ENCODE data around the gene ECSCR. TPM values are rescaled to one million over a fixed set of nuclear protein-coding genes. Genes with fewer than 3 reads are reported as not detected.

ECSCR gene
- total and polyA plus RNA-seq, 3 donors from 2014 or later: 1.8 to 13.9 (median 2.4) TPM

DNA sequence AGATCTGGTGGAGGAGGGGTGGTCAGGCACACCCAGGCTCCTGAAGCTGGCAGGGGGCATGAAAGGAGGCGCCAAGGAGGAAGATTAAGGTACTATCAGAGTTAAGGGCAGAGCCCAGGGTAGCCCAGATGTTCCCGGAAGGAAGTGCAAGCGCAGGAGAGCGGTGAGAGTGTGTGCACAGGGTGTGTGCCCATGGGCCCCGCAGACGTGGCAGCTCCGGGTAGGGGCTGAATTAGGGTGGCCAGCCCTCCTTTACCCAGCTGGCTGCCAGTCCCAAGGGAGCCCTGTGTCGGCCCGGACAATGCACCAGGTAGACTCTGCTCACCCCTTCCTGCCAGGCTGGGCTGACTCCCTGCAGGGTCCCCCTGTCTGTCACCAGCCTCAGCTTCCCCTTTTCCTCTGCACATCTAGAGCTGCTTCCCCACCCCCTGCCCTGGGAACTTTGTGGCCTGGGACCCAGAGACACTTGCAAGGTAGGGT, 8.3 kb upstream of the ECSCR start, which contains the start of gene SMIM33:
SMIM33 (plus strand) TSS at position 184 of the 480 bp plus-strand sequence; CDS start at position 302, 118 bp downstream.
- Histone ChIP-seq H3K4me1 (no peaks in the 10 kb centered on the region), H3K4me3 (no peak within 1 kb of the TSS), H3K36me3 (ENCODE audit: low read depth, missing control alignments) (no peaks in the 10 kb centered on the region), H3K27ac (no peak within 1 kb of the TSS), H3K27me3 (no peaks in the 10 kb centered on the region), H3K9me3 (no peaks in the 10 kb centered on the region)
- no peak for DNase-seq
- WGBS, 2 donors: 73 to 78% methylated on average over 9 of the region's 9 CpGs
- TF ChIP-seq POLR2A (IDR thresholded peaks at IDR 0.05): no peak
- no peak for TF ChIP-seq CTCF (IDR thresholded peaks at IDR 0.05)
- intact Hi-C loops (cut with DNase I; ENCODE audit: low total_unique reads): no loop called here

DNA sequence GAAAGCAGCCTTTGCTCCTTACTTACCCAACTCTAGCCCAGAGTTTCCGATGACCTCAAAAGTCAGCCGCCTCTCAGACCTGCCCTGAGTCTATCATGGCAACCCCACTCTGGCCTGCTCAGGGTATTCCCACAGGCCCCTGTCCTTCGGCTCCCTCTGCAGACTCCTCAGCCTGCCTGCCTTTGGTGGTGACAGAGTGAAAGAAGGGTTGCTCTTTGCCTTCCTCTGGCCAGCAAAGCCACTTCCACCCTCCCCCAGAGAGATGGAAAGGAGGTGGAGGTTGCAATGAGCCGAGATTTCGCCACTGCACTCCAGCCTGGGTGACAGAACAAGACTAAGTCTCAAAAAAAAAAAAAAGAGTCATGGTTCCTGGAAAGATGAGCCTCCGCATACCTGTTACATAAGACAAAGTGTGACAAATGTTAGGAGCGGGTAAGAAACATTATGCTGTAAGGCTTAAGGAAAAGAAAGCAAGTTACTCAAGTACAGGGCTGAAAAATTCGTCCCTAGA, 5.9 kb upstream of the ECSCR start:
- Histone ChIP-seq H3K9me3 (no peaks in the 10 kb centered on the region), H3K27me3 (no peaks in the 10 kb centered on the region), H3K4me1 (no peaks in the 10 kb centered on the region), H3K4me3 (no peak overlapping the region), H3K27ac (no peak overlapping the region), H3K36me3 (ENCODE audit: low read depth, missing control alignments) (no peaks in the 10 kb centered on the region)
- DNase-seq: no peak
- WGBS, 2 donors: 84 to 88% methylated on average over 8 of the region's 8 CpGs
- no peak for TF ChIP-seq POLR2A (IDR thresholded peaks at IDR 0.05)
- TF ChIP-seq CTCF (IDR thresholded peaks at IDR 0.05): no peak
- intact Hi-C loops (cut with DNase I; ENCODE audit: low total_unique reads): no loop called here

GRCh38 chr5:139461698-139462097, 845 bp downstream of the ECSCR start:
- Histone ChIP-seq H3K4me1 (no peaks in the 10 kb centered on the region), H3K4me3 (no peak overlapping the region), H3K27me3 (no peaks in the 10 kb centered on the region), H3K9me3 (no peaks in the 10 kb centered on the region), H3K27ac (no peak overlapping the region), H3K36me3 (ENCODE audit: low read depth, missing control alignments) (no peaks in the 10 kb centered on the region)
- DNase-seq: no peak
- TF ChIP-seq CTCF (IDR thresholded peaks at IDR 0.05): no peak
- no peak for TF ChIP-seq POLR2A (IDR thresholded peaks at IDR 0.05)
- intact Hi-C loops (cut with DNase I; ENCODE audit: low total_unique reads): no loop called here
- WGBS, 2 donors: 86 to 92% methylated on average over 5 of the region's 5 CpGs

DNA sequence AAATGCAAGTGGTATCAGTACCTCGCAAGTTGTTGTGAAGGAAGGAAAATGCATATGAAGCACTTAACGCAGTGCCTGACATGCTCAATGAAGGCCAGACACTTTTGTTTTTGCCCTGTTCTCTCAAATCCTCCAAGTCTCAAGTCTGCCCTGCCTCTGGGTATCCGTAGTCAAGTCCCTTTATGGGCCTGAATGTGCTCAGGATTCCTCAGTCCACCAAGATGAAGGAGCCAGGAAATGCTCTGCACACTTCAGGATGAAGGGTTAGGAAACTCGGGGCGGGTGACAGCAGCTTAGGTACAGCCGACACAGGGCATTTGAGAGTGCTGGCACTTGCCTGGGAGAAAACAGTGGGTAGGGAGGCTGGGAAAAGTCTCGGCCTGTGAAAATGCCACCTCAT, 1.4 kb downstream of the ECSCR start:
- Histone ChIP-seq H3K27me3 (no peaks in the 10 kb centered on the region), H3K27ac (no peak overlapping the region), H3K36me3 (ENCODE audit: low read depth, missing control alignments) (no peaks in the 10 kb centered on the region), H3K9me3 (no peaks in the 10 kb centered on the region), H3K4me1 (no peaks in the 10 kb centered on the region), H3K4me3 (no peak overlapping the region)
- TF ChIP-seq CTCF (IDR thresholded peaks at IDR 0.05) (no peak), POLR2A (IDR thresholded peaks at IDR 0.05) (no peak)
- 78 to 92% methylated on average over 6 to 7 of the region's 7 CpGs for WGBS, 2 donors
- no peak for DNase-seq
- intact Hi-C loops (cut with DNase I; ENCODE audit: low total_unique reads): no loop called here

DNA sequence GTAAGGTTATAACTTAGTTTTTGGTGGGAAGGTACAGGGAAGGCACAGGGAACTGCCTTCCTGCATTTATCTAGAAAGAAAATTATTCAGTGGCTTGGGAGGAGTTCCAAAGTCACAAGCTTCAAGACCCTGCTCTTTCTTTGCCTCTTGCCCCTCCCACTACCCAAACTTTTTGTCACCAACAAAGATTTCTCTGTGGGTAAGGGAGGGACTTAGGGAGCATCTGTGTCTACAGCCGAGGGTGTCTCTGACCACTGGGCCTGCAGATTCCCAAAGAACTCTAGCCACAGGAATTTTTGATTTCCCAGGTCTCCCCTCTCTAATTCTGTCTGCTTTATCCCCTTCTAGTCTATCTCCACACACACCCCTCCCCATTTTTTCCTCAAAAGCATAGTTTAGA, 2.1 kb downstream of the ECSCR start:
- no peak overlapping the region for H3K27ac ChIP-seq
- DNase-seq: no peak
- no peaks in the 10 kb centered on the region for H3K9me3 ChIP-seq
- TF ChIP-seq CTCF (IDR thresholded peaks at IDR 0.05): no peak
- no peak for TF ChIP-seq POLR2A (IDR thresholded peaks at IDR 0.05)
- no peaks in the 10 kb centered on the region for H3K27me3 ChIP-seq
- 88 to 91% methylated on average over 1 of the region's 1 CpG for WGBS, 2 donors
- intact Hi-C loops (cut with DNase I; ENCODE audit: low total_unique reads): no loop called here
- no peaks in the 10 kb centered on the region for H3K36me3 ChIP-seq (ENCODE audit: low read depth, missing control alignments)
- H3K4me1 ChIP-seq: no peaks in the 10 kb centered on the region
- no peak overlapping the region for H3K4me3 ChIP-seq

Measured in testis (tissue), 3 donors.